Measurements from ENCODE around the gene ODC1.

Gene ODC1

DNA sequence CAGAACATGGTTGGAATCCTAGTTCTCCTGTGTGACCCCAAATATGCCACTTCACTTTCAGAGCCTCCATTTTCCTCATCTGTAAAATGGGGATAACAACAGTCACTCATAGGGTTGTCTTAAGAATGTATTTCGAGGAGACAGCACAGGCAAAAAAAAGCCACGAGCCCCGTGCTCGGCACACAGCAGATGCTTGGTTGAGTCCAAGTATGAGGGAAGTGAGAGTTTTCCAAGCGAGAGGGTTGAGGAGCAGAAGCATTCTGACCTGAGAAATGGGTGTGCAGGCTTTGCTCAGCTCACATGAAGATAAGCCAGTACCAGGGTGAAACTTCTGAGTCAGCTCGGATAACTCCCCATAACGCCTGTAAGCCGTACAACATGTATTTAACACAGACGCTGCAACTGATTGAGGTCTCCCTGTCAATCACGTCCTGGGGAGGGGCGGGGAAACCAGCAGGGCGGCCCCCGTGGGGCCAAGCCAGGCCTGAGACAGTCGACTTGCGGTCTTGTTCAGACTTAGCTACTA, 23.0 kb upstream of the ODC1 start:
- no peak for DNase-seq (ENCODE audit: low read depth)
- TF ChIP-seq, protein P1, sequence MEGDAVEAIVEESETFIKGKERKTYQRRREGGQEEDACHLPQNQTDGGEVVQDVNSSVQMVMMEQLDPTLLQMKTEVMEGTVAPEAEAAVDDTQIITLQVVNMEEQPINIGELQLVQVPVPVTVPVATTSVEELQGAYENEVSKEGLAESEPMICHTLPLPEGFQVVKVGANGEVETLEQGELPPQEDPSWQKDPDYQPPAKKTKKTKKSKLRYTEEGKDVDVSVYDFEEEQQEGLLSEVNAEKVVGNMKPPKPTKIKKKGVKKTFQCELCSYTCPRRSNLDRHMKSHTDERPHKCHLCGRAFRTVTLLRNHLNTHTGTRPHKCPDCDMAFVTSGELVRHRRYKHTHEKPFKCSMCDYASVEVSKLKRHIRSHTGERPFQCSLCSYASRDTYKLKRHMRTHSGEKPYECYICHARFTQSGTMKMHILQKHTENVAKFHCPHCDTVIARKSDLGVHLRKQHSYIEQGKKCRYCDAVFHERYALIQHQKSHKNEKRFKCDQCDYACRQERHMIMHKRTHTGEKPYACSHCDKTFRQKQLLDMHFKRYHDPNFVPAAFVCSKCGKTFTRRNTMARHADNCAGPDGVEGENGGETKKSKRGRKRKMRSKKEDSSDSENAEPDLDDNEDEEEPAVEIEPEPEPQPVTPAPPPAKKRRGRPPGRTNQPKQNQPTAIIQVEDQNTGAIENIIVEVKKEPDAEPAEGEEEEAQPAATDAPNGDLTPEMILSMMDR (conservative IDR thresholded peaks at IDR 0.05; ENCODE audit: low read depth, low read length) = no peak
- no peak overlapping the region for H3K4me3 ChIP-seq (ENCODE audit: low read length)

DNA sequence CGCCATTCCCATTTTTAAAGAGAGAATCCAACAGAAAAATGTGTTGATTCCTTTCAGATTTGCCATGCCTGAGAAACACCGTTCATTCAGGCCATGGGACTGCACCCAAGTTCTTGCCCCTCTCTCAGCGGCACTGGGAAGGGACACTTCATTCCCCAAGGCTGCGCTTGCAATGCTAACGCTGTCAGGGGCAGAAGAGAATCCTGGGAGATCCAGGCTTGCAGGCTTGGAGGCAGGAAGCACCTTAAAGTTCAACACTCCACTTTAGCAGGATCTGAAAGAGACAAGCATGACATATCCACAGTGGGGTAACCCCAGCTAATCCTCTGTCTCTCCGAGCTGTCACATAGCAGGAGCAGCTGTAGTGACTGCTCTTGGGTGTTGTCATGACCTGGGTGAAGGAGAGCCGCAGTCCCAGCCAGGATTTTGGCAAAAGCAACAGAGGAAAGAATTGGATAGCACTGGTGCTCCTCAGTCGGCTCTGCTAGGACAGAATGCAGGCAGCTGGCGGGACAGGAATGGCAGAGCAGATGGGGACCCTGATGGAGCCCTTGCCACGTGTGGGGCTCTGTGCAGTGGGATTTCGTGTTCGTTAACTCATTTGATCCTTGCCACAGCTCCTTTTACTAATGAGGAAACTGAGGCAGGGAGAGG, 22.0 kb upstream of the ODC1 start:
- no peak overlapping the region for H3K4me3 ChIP-seq (ENCODE audit: low read length)
- TF ChIP-seq, protein P1 (conservative IDR thresholded peaks at IDR 0.05; ENCODE audit: low read depth, low read length) = no peak
- no peak for DNase-seq (ENCODE audit: low read depth)

DNA sequence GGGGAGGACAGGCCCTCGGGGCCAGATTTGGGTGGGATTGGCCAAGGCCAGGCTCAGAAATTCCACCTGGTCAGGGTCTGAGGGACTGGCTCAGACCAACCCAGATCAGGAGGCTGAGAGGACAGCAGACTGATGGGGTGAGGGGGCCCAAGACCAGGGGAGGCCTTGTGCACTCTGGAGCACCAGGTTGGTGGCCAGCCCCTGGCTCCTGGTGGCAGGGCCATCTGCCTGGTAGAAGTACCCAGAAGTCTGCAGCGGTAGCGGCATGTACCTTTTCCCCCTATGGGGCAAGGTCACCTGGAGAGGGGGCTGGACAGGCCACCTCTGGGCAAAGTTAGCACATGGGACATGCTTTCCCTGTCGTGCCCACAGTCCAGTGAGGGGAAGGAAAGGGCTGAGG, 21.2 kb upstream of the ODC1 start:
- H3K4me3 ChIP-seq (ENCODE audit: low read length) = no peak overlapping the region
- TF ChIP-seq, protein P1 (conservative IDR thresholded peaks at IDR 0.05; ENCODE audit: low read depth, low read length) = no peak
- DNase-seq (ENCODE audit: low read depth) = no peak

DNA sequence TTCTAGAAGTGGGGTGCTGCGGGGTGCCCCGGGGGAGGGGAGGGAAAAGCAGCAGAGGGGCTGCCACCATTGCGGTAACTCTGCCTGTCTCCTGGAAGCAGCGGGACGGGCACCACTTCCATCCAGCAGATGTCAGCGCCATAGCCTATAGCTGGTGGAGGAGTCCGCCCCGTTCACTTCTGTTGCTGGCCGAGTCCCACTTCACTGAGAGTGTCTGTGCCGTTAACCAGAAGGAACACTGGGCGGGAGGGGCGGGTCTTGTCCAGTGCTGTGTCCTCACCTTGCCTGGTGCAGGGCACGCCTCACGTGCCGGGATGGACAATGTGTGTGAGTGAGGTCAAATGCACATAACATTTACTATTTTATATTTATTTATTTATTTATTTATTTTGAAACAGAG, 19.3 kb upstream of the ODC1 start:
- H3K4me3 ChIP-seq (ENCODE audit: low read length) = no peak overlapping the region
- DNase-seq (ENCODE audit: low read depth) = no peak
- TF ChIP-seq, protein P1 (conservative IDR thresholded peaks at IDR 0.05; ENCODE audit: low read depth, low read length) = no peak

DNA sequence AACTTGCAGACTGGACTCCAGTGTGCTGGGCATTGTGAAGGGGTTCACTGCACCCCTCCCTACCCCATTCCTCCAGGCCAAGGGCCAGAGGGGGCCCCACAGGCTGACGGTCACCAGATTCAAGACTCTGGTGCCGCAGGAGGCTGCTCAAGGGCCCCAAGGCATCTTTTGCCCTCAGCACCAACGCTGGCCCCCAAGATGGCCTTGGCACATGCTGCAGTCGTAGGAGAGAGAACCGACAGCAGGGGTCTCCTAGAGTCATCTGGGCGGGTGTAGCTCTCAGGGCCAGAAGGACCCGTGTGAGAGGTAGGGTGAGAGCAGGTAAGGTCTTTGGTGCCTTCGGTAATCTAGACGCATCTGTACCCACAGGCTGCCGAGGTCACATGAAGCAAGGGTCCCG, 18.7 kb upstream of the ODC1 start:
- TF ChIP-seq, protein P1 (conservative IDR thresholded peaks at IDR 0.05; ENCODE audit: low read depth, low read length) = no peak
- no peak overlapping the region for H3K4me3 ChIP-seq (ENCODE audit: low read length)
- no peak for DNase-seq (ENCODE audit: low read depth)

DNA sequence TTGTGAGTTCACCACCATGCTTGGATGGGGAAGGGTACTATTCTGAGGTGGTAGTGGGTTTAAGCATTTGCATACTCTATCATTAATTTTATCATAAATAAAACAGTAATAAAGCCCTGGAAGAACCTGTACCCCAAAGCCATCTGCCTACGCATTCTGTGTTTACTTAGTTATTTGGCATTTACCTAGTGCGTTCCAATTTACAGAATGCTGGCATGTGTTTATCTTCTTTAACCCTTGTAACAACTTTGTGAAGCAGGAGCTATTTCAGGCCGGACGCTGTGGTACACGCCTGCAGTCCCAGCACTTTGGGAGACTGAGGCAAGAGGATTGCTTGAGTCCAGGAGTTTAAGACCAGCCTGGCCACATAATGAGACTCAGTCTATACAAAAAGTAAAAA, 17.8 kb upstream of the ODC1 start:
- TF ChIP-seq, protein P1 (conservative IDR thresholded peaks at IDR 0.05; ENCODE audit: low read depth, low read length) = no peak
- no peak overlapping the region for H3K4me3 ChIP-seq (ENCODE audit: low read length)
- no peak for DNase-seq (ENCODE audit: low read depth)

Measured in retinal pigment epithelial cell (primary cell).